Fibroblast of lung (primary cell): ENCODE data around the gene PRDX2.

ENCODE experiments used
- CTCF ChIP-seq, 2 donors: IDR thresholded peaks in 1 of 2; conservative IDR thresholded peaks in 1 of 2; 1 replicate in 1 of 2; 2 replicates in 1 of 2; pipeline ENCODE4 v1.5.1; 2011 to 2012; ENCODE audit warnings: low read length in 2 of 2, control low read depth in 1 of 2, inconsistent platforms in 1 of 2, low read depth in 1 of 2, mild to moderate bottlenecking in 1 of 2
- EZH2 ChIP-seq: IDR thresholded peaks from 2 replicates; pipeline ENCODE4 v1.5.1; 2012; ENCODE audit warnings: low read length, control low read depth, mild to moderate bottlenecking; ENCODE audit errors: missing control alignments

- TF ChIP-seq EZH2 (no peak), CTCF (conservative IDR thresholded peaks at IDR 0.05 in 1 of 2, IDR thresholded peaks at IDR 0.05 in 1 of 2; ENCODE audit: low read depth in 1 of 2, low read length in 2 of 2) (no peak)
Measured at GRCh38 chr19:12786141-12786870, 15.3 kb downstream of the PRDX2 start.
